GM03348 (cell line): Measurements from ENCODE around the gene CDCA7.
"Not testable (repeated sequence)": the region's sequence is repeated elsewhere in the genome, so short reads cannot be mapped to it uniquely, and the experiment has no call there.

Experiments used
- DNase-seq: peaks from one replicate; pipeline ENCODE4 v3.0.0; 2012; ENCODE audit warnings: low spot score

The CDCA7 gene

DNA sequence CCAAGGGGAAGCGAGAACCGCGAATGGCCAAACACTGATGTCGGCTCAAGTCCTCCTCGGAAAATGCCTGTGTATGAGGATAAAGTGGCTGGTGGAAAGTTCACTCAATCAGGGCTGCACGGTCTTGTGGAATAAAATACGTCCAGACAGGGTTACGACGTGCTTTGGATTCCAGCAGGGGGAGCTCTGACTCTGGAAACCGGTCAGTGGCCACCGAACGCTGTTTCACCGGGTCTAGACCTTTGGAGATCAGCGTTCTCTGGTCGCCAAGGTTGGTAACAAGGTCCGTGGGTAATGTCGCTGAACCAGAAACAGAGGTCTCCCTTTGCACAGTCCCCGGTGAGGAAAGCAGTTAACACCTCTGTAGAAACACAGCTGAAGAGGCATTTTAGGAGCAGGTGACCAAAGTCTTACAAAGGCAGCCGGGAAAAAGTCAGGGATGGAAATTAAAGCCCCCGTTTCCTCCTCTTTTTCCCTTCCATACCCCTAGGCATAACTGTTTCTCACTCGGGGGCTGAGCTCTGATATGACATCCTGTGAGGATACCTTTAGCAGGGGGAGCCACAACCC, 47.8 kb downstream of the CDCA7 start:
- peak; percentile 88 for DNase-seq

DNA sequence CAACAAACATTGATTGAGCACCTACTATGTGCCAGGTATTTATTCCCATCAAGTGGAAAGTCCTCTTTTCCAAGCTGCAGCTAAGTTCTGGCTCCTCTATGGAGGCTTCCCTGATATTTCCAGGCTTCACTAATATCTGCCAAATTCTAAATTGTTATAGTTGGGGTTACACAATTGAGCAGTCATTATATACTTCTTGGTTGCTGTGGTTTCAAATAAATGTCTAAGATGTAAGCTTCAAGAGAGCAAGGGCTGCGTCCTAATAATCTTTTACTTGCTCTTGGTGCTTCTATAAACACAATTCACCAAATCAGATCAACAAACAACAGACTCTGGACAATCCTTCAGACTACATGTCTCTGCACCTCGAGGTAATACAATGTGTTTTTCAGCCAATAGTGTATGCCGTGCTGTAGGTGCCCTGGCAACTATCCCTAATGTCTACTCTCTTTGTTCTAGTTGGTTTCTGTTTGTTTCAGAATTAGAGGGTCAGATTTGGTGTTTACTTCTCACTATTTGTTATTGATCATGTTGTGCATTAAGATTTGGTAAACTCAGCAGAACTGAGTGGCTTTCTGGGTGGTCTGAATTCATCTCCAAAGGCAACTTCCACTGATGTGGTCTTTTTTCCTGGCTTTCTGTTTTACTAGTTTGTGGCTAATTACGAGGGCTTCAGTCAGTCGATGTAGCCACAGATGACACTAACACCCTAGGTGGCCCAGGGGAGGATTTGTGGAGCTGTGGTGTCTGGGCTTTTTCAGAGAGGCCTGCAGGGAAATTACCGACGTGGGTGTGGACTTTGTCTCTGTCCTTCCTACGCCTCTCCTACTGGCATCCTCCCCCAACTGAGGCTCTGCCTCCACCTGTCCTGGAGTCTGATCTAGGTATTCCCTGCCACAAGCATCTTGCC, 50.4 kb downstream of the CDCA7 start:
- DNase-seq, result no peak

DNA sequence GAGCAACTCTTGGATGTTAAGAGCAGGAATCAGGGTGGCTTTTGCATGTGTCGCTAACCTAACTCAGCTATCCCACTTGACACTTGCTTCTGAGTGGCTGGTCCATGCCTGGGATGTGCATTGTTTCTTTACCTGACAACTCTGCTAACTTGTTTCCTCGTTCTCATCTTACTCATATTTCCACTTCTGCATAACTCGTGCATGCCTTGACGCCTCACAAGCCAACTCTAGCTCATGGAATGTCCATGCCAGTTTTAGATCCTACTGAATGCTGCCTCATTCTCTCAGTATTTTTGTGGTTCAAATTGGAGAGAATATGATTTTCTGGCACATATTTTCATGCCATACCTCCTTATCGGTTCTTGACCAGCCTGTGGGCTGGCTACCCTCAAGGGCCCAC, 52.5 kb downstream of the CDCA7 start:
- no peak for DNase-seq

DNA sequence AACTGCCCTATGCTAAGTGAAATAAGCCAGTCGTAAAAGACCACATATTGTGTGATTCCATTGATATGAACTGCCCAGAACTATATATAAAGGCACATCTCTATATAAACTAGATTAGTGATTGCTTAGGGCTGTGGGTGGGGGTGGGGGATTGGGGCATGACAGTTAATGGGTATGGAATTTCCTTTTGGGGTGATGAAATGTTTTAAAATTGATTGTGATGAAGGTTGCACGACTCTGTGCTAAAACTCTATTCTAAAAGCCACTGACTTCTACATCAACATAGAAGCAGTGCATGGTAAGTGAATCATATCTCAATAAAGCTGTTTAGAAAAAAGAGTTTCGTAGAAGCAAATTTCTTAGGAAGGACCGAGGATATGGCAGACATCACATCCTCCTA, 53.0 kb downstream of the CDCA7 start:
- DNase-seq, result no peak

DNA sequence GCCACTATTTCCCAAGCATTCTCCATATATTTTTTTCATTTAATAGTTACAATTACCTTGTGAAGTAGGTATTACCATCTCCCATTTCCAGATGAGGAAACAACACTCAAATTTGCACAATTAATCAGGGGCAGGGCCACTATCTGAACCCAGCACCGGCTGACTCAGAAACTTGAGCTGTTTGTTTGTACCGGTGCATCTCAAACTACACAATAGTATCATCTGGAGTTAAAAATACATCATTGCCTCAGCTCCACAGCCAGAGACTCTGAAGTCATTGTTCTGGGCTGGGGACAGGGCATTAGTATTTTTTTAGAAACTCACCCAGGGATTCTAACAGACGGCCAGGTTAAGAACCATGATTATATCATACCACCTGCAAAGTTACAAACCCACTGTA, 55.9 kb downstream of the CDCA7 start:
- no peak for DNase-seq

DNA sequence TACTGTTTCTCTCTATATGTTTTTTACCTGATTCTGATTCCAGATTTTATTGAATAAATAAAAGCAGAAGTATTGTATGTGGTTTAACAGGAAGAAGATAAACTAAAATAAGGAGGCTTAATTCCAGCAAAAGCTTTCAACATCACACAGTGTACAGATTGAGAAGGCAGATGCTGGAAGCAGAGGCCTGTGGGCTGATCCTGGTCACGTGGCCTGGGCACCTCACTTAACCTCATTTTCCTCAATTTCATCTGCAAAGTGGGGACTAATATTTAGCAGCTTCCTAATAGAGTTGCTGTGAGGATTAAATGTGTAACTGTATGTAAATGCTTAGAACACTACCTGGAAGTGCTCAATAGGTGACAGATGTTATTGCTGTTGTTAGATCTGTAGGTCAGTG, 58.0 kb downstream of the CDCA7 start:
- no peak for DNase-seq

DNA sequence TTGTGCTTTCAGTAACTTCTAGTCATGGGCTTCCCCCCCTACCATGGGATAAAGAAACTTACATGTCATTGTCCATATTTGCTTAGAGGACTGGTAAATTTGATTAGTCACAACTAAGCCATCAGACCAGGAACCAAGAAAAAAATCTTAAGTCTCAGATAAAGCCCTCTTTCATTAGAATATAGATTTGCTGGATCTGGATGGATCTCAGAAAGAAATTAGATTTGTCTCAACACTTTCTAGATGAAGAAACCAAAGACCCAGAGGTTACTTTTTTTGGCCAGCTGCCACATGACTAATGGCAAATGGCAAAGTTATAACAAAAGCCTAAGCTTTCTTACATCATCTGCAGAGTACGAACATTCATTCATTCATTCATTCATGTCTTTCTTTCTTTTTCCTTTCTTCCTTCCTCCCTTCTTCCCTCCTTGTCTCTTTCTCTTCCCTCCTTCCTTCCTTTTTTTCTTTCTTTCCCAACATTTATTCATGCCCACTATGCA, 60.2 kb downstream of the CDCA7 start:
- no peak for DNase-seq

DNA sequence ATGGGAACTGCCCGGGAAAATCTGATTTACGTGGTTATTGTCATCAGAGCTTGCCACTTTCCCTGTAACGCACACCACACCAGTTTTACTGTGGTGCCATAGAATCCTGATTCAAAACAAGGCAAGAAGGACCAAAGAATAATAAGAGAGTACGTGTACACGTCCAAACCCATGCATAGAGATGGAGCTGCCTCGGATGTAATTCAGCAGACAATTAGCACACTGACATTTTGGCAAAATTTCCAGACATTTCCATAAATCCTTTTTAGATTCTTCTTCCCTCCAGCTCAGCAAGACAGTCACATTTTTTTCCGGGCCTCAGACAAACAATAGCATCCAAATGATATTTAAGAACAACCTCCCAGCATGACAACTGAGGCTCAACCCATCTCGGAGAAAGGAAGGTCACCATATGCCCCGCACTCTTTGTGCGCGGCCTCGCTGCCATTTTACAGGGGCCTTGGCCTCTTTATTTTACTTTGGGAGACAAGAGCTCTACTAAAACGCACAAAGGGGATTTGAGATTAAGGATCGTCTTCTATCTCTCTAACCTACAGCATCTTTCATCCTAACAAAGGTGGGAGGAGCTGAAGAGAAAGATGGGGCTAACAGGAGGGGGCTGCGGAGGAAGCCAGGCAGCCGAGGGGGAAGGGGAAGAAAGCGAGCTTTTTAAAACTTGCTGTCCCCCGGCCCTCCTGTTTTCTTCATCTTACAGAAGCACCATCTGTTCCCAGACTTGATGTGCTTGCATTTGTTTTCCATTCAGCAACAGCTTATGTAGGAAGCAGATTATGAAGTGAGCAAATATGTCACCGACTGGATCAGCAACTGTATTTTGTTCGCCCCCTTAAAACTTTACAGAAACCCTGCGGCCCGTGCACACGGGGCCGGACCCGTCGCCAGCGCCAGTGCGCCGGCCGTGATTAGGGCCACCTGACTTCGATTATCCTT, 61.0 kb downstream of the CDCA7 start:
- no peak for DNase-seq

DNA sequence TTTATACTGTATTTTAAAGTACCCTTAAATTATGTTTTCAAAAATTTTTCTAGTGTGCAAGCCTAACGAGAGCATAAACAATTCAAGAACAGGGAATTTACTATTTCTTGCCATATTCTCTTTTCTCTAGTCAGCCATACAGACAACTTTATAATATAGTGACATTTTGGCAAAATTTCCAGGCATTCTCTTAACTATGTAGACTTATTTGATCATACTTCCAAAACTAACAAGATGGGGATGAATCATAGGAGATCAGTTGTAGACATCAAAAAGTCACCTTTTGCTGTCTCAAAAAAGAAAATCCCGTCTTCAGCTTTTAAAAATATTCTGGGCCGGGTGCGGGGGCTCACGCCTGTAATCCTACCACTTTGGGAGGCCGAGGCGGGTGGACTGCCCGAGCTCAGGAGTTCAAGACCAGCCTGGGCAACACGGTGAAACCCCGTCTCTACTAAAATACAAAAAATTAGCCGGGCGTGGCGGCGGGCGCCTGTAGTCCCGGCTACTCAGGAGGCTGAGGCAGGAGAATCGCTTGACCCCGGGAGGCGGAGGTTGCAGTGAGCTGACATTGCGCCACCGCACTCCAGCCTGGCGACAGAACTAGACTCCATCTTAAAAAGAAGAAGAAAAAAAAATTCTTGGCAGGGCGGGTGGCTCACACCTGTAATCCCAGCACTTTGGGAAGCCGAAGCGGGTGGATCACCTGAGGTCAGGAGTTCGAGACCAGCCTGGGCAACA, 61.9 kb downstream of the CDCA7 start:
- DNase-seq, result not testable (repeated sequence)

DNA sequence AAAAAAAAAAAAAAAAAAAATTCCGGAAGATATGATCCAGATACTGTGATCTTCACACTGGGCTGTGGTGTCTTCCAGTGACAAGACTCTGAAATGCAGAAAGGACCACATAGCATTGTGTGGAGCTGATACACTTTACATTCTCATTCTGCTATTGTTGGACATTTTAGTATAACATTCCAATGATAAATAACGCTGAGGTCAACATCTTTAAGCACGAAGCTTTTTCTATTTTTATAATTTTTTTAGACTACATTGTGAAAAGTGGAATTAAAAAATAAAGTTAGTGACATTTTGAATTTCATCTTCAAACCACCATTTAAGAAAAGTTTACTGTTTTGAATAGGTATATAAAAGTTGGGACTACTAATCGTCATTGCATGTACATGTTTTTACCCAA, 62.7 kb downstream of the CDCA7 start:
- DNase-seq, result no peak

DNA sequence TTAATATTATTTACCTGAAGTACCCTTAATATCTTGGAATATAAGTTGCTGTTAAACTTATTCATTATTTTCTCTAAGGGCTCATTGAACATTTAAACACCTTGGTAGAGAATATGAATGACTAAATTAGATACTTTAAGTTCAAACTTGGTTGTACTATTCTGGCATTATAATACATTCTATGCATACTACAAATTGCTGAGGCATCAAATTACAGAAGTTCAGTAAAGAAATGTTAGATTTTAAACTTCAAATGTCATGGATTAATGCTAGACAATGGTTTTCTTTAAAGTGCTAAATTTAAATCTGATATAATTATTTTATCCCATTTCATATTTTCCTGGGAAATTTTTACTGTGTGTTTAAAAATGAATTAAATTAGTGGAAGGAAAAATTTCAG, 63.1 kb downstream of the CDCA7 start:
- DNase-seq, result no peak
